Activated naive CD8-positive, alpha-beta T cell treated with anti-CD3 and anti-CD28 coated beads, Interleukin-2, amount 50 U/mL, for 16 hours (primary cell): ENCODE results near the gene RAE1.

ENCODE experiments used
- DNase-seq: peaks from one replicate; pipeline ENCODE4 v3.0.0-alpha.2; 2020; ENCODE audit warnings: low read depth, low spot score

RAE1 gene

GRCh38 chr20:57351042-57351783, at the start of gene RAE1:
TSS of gene RAE1 (plus strand) at chr20:57351255. CDS start at chr20:57354039, 2,784 bp downstream.
- DNase-seq, result peak; percentile 77

GRCh38 chr20:57306747-57307146, 44.3 kb upstream of the RAE1 start:
- DNase-seq, result no peak

- DNase-seq, result no peak
These were observed 42.4 kb upstream of the RAE1 start for GRCh38 chr20:57308451-57309271.

GRCh38 chr20:57309544-57310115, 41.4 kb upstream of the RAE1 start:
- DNase-seq, result no peak

- DNase-seq, result no peak
These were observed 40.1 kb upstream of the RAE1 start for GRCh38 chr20:57310821-57311514.

GRCh38 chr20:57312138-57312537, 38.9 kb upstream of the RAE1 start:
- DNase-seq, result no peak

- no peak for DNase-seq
These were observed 37.8 kb upstream of the RAE1 start for GRCh38 chr20:57313230-57313629.

GRCh38 chr20:57313951-57314350, 37.1 kb upstream of the RAE1 start:
- DNase-seq, result no peak

- DNase-seq, result no peak
These were observed 35.7 kb upstream of the RAE1 start for GRCh38 chr20:57315083-57315975.

GRCh38 chr20:57315976-57316480, 35.0 kb upstream of the RAE1 start:
- DNase-seq, result no peak

GRCh38 chr20:57316795-57317201, 34.3 kb upstream of the RAE1 start:
- DNase-seq, result no peak

- no peak for DNase-seq
These were observed 33.7 kb upstream of the RAE1 start for GRCh38 chr20:57317316-57317788.

- no peak for DNase-seq
These were observed 33.2 kb upstream of the RAE1 start for GRCh38 chr20:57317789-57318371.

GRCh38 chr20:57319584-57319983, 31.5 kb upstream of the RAE1 start:
- no peak for DNase-seq

- no peak for DNase-seq
These were observed 30.7 kb upstream of the RAE1 start for GRCh38 chr20:57320358-57320757.

- DNase-seq, result no peak
These were observed 29.9 kb upstream of the RAE1 start for GRCh38 chr20:57321142-57321541.

GRCh38 chr20:57322476-57322875, 28.6 kb upstream of the RAE1 start:
- DNase-seq, result no peak

GRCh38 chr20:57323034-57323433, 28.0 kb upstream of the RAE1 start:
- no peak for DNase-seq

- no peak for DNase-seq
These were observed 25.3 kb upstream of the RAE1 start for GRCh38 chr20:57325632-57326356.
